T-helper 17 cell (primary cell): ENCODE results near the gene ATP2C1. TPM values are rescaled to one million over a fixed set of nuclear protein-coding genes. Genes with fewer than 3 reads are reported as not detected.

Experiments used
- ATAC-seq: fragments of 150-1000 bp; cut with Tn5 transposase; 2 replicates; pipeline ENCODE4 v1.10.0; 2021; ENCODE audit warnings: mild to moderate bottlenecking, moderate library complexity
- DNase-seq, 3 donors: peaks; one replicate each; pipeline versions ENCODE4 v3.0.0 to v3.0.0-alpha.2; 2020 to 2021
- H3K9me3 ChIP-seq: one replicate; pipeline ENCODE4 v1.7.0; 2013; ENCODE audit warnings: low read length, mild to moderate bottlenecking; ENCODE audit not compliant: control insufficient read depth, poor library complexity, severe bottlenecking
- H3K27ac Mint-ChIP-seq: one replicate; pipeline ENCODE4 v1.8.0; 2022; ENCODE audit warnings: mild to moderate bottlenecking, moderate library complexity, mixed read lengths
- H3K27me3 Mint-ChIP-seq: one replicate; pipeline ENCODE4 v1.8.0; 2022; ENCODE audit warnings: mixed read lengths
- H3K36me3 Mint-ChIP-seq: one replicate; pipeline ENCODE4 v1.8.0; 2022; ENCODE audit warnings: low read depth, mixed read lengths
- H3K4me1 Mint-ChIP-seq: one replicate; pipeline ENCODE4 v1.8.0; 2022; ENCODE audit warnings: mild to moderate bottlenecking, mixed read lengths
- H3K4me3 Mint-ChIP-seq: one replicate; pipeline ENCODE4 v1.8.0; 2022; ENCODE audit warnings: mild to moderate bottlenecking, moderate library complexity, mixed read lengths
- total RNA-seq, 4 donors: library from RNA in 2 of 4; stranded (reverse) in 2 of 4; gene quantifications; one replicate each; pipeline ENCODE4 v1.2.3 and lab custom pipeline; 2022 to 2026

ATP2C1 gene
- total RNA-seq, 2 donors from 2014 or later, result 57.9 to 60.0 TPM

DNA sequence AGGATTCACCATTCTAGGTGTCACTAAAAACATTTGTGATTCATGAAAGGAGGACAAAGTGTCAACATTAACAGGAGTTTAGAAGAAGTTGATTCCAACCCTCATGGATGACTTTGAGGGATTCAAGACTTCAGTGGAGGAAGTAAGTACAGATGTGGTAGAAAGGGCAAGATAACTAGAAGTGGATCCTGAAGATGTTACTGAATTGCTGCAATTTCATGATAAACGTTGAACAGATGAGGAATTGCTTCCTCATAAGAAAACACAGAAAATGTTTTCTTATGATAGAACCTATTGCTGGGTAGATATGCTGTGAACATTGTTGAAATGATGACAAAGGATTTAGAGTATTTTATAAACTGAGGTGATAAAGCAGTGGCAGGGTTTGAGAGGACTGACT lies 23.5 kb upstream of the ATP2C1 start:
- H3K36me3 Mint-ChIP-seq, result no peaks in the 10 kb centered on the region
- DNase-seq, result no peak
- H3K4me3 Mint-ChIP-seq, result no peak overlapping the region
- no peak overlapping the region for H3K27ac Mint-ChIP-seq
- no peaks in the 10 kb centered on the region for H3K9me3 ChIP-seq
- H3K4me1 Mint-ChIP-seq, result no peaks in the 10 kb centered on the region
- no peaks in the 10 kb centered on the region for H3K27me3 Mint-ChIP-seq
- no peak for ATAC-seq

DNA sequence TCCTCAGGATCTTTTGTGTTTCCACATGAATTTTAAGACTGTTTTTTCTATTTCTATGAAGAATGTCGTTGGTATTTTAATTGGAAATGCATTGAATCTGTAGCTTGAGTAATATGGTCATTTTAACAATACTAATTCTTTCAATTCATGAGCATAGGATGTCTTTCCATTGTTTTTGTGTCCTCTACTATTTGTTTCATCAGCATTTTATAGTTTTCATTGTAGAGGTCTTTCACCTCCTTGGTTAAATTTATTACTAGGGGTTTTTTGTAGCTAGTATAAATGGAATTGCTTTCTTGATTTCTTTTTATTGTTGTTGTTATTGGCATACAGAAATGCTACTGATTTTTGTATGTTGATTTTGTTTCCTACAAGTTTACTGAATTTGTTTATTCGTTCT lies 17.3 kb upstream of the ATP2C1 start:
- Mint-ChIP-seq H3K4me3 (no peak overlapping the region), H3K27me3 (no peaks in the 10 kb centered on the region), H3K4me1 (no peaks in the 10 kb centered on the region), H3K36me3 (no peaks in the 10 kb centered on the region), H3K27ac (no peak overlapping the region)
- no peaks in the 10 kb centered on the region for H3K9me3 ChIP-seq
- ATAC-seq (no peak), DNase-seq (no peak)

DNA sequence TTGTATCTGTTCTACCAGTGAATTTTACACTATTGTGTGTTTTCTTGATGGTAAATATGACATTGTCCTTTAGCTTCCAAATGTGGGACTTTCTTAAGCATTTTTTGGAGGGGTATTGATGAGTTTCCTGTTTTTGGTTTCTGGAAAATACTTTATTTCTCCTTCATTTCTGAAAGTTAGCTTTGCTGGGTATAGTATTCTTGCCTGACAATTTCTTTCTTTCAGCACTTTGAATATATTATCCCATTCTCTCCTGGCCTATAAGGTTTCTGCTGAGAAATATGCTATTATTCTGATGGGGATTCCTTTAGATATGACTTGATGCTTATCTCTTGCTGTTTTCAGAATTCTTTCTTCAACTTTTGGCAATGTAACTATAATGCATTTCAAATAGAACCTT lies 15.4 kb upstream of the ATP2C1 start:
- H3K4me1 Mint-ChIP-seq, result no peaks in the 10 kb centered on the region
- DNase-seq (no peak), ATAC-seq (no peak)
- H3K4me3 Mint-ChIP-seq, result no peak overlapping the region
- no peak overlapping the region for H3K27ac Mint-ChIP-seq
- no peaks in the 10 kb centered on the region for H3K36me3 Mint-ChIP-seq
- no peaks in the 10 kb centered on the region for H3K9me3 ChIP-seq
- no peaks in the 10 kb centered on the region for H3K27me3 Mint-ChIP-seq

DNA sequence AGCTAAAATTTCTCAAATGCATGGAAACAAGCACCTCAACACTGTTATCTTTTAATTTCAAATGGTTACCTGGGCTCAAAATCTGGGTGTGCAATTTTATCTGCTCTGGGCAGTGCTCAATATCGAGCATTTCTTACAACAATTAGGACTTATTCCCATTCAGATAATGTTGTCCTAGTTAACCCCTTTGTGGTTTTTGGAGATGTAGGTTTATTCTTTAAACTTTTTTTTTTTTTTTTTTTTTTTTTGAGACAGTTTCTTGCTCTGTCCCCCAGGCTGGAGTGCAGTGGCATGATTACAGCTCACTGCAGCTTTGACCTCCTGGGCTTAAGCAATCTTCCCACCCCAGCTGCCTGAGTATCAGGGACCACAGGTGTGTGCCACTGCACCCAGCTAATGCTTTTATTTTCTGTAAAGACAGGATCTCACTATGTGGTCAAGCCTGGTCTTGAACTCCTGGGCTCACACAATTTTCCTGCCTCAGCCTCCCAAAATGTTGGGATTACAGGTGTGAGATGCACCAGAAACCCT lies 4.4 kb upstream of the ATP2C1 start:
- Mint-ChIP-seq H3K27ac (no peak overlapping the region), H3K36me3 (peaks cover 4% of the 10 kb centered on the region), H3K4me3 (no peak overlapping the region), H3K27me3 (peaks cover 4% of the 10 kb centered on the region), H3K4me1 (peaks cover 3% of the 10 kb centered on the region)
- H3K9me3 ChIP-seq, result no peaks in the 10 kb centered on the region
- DNase-seq, result no peak
- ATAC-seq, result no peak

DNA sequence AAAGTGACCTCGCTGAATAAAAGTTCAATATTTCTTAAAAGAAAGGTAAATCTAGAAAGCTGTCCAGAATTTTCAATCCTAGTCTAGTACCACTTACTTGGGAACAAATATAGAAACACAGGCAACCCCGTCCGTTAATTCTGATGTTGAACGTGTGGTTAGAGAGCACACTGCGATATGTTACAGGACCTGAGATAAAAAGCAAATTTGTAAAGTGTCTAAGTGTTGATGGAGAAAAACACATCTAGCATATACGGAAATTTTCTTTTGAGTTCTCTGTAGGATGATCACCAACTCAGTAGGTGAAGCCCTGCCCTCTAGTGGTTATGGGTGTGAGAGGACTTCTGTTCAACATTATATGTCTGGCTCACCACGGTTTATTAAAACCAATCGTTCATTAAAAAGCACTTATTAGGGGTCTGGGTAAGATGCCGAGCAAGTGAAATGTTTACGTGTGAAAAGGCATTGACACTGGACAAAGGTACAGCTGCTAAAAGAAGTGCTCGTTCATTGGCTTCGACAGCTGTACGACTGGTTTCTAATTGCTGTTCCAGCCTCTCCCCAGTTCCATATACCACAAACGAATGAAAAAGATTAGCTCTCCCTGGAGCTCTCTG lies 1.0 kb upstream of the ATP2C1 start:
- ATAC-seq (peak; percentile 69), DNase-seq (peak; percentile 26 to 49 (median 30))
- Mint-ChIP-seq H3K4me1 (peaks cover 29% of the 10 kb centered on the region), H3K27ac (peak overlapping the region; percentile 98), H3K27me3 (peaks cover 4% of the 10 kb centered on the region), H3K4me3 (peak overlapping the region; percentile 96), H3K36me3 (peaks cover 2% of the 10 kb centered on the region)
- no peaks in the 10 kb centered on the region for H3K9me3 ChIP-seq

DNA sequence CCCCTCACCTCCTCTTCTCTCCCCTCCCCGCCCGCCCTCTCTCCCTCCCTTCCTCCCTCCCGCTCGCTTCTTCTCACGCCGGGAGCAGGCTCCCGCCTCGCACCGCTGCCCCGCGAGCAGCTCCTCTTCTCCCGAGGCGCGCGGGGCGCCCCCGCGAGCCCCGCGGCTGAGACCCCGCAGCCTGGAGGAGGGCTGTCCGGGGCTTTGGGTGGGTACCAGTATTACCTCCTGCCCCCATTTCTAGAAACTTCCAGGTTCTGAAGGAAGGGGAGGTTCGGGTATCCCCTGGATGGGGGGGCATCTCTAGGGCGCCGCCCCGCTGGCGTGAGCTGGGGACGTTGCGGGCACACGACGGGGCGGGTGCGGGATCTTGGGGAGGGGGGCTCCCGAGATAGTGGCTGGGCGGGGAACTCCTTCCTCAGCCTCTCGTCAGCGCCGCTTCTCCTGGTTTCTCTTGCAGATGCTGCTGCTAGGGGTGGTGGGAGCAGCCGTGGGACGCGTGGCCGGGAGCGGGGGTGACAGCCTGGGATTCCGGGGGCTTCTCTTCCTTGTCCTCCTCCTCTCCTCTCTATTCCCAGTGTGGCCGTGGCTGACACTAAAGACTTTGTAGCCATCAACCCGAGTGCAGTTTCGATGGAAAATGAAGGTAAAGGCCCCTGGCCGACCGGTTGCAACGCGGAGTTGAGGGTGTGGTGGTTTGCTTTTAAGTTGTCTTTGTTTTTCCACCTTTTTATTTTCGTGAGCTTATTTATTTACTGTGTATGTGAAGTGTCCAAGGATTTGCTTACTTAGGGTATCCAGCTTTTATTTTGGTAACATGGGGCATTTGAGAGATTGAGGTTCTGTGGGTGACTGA lies 474 bp downstream of the ATP2C1 start:
- DNase-seq, result peak; percentile 26 to 61 (median 59)
- peak; percentile 35 for ATAC-seq
- peak overlapping the region; percentile 96 for H3K4me3 Mint-ChIP-seq

DNA sequence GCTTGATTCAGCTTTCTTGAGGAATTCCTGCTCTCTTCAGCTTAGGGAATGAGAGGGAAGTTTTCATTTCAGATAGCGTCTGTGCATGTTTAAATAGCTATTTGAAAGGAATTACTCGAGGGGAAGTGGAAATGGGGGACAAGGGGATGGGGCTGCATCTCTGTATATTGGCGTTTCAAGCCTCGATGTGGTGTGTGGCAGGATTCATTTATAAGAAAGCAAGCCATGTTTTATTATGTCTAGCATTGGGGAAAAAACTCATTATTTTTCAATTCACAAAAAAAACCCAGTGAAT lies 1.0 kb downstream of the ATP2C1 start:
- Mint-ChIP-seq H3K36me3 (peaks cover 2% of the 10 kb centered on the region), H3K27ac (peak overlapping the region; percentile 98), H3K27me3 (no peaks in the 10 kb centered on the region), H3K4me3 (peak overlapping the region; percentile 96), H3K4me1 (peaks cover 29% of the 10 kb centered on the region)
- no peaks in the 10 kb centered on the region for H3K9me3 ChIP-seq
- DNase-seq (no peak), ATAC-seq (no peak)

More for the DNA sequence above, 474 bp downstream of the ATP2C1 start:
- no peaks in the 10 kb centered on the region for H3K9me3 ChIP-seq
- Mint-ChIP-seq H3K4me1 (peaks cover 29% of the 10 kb centered on the region), H3K27me3 (no peaks in the 10 kb centered on the region), H3K27ac (peak overlapping the region; percentile 98), H3K36me3 (peaks cover 2% of the 10 kb centered on the region)

DNA sequence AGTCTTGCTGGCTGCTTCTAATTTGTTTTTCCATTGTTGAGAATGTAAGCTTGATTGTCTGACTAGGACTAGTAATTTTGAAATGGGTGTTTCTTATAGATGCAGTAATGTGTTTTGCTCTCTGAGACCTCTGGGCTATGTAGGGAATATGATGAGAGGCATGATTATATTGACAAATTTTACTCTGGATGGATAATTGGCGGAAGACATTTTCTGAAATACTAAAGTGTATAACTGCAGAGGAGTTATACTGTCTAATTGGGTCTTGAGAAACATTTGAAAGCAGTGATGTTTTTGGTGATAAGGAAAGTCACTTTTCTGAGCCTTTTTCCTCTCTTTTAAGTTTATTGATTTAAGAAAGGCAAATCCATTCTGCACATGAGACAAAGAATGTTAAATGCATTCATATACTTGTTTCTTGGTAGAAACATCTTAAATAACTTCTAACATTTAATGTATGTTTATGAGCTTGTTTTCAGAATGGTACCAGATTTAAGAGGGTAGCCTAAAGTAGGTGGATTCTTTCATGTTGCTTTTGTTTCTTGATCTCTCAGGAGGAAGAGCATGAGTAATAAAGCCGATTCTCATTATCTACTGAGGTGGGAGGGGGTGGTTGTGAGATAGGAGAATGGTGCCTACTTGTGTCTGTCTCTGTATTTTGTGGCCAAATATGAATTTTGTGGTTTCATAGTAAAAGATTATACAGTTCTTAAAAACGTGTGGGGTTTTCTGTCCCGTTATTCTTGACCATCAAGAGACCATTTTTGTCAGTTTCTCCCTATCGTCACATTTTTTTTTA lies 2.0 kb downstream of the ATP2C1 start:
- ATAC-seq (no peak), DNase-seq (no peak)
- Mint-ChIP-seq H3K4me3 (peak overlapping the region; percentile 96), H3K27ac (peak overlapping the region; percentile 98), H3K36me3 (peaks cover 2% of the 10 kb centered on the region), H3K4me1 (peaks cover 31% of the 10 kb centered on the region), H3K27me3 (no peaks in the 10 kb centered on the region)
- H3K9me3 ChIP-seq, result no peaks in the 10 kb centered on the region

DNA sequence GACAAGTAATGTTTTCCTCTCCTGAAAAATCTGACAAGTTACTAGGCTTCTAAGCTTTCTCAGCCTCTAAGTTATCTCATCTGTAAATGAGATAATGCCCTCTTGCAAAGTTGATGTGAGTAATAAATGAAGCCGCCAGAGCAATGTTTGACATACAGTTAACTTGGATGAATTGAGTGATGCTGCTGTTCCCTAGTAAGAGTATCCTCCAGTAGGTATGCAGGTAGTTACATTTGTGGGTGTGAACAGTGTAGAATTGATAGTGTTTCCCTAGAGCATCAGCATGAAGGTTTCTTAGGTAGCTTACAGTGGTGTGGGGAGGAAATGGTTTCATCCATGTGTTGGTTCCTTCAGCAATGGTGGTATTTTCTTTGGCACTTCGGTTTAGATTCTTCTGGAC lies 3.4 kb downstream of the ATP2C1 start:
- no peaks in the 10 kb centered on the region for H3K9me3 ChIP-seq
- no peak for ATAC-seq
- Mint-ChIP-seq H3K27me3 (no peaks in the 10 kb centered on the region), H3K4me1 (peaks cover 40% of the 10 kb centered on the region), H3K27ac (no peak overlapping the region), H3K4me3 (no peak overlapping the region), H3K36me3 (peaks cover 2% of the 10 kb centered on the region)
- DNase-seq, result no peak

DNA sequence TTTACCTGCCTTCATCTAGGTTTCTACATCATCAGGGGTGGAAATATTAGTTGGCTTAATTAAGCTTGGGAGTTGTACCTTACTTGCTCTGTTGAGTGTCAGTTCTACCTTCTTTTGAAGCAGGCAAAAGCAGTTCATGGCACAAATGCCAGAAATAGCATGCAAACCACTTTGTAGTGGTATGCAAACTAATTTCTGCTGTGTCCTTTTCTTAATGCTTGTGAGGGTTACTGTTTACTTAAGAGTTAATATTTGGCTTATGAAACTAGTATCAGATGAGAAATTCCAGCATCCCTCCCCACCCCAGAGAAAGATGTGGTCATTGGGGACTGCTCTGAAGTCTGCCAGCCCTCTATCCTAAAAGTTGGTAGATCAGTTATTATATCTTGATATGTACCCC lies 7.1 kb downstream of the ATP2C1 start:
- Mint-ChIP-seq H3K27me3 (no peaks in the 10 kb centered on the region), H3K27ac (peak overlapping the region; percentile 54), H3K4me3 (no peak overlapping the region), H3K4me1 (peaks cover 41% of the 10 kb centered on the region), H3K36me3 (no peaks in the 10 kb centered on the region)
- H3K9me3 ChIP-seq, result no peaks in the 10 kb centered on the region
- no peak for DNase-seq
- no peak for ATAC-seq

DNA sequence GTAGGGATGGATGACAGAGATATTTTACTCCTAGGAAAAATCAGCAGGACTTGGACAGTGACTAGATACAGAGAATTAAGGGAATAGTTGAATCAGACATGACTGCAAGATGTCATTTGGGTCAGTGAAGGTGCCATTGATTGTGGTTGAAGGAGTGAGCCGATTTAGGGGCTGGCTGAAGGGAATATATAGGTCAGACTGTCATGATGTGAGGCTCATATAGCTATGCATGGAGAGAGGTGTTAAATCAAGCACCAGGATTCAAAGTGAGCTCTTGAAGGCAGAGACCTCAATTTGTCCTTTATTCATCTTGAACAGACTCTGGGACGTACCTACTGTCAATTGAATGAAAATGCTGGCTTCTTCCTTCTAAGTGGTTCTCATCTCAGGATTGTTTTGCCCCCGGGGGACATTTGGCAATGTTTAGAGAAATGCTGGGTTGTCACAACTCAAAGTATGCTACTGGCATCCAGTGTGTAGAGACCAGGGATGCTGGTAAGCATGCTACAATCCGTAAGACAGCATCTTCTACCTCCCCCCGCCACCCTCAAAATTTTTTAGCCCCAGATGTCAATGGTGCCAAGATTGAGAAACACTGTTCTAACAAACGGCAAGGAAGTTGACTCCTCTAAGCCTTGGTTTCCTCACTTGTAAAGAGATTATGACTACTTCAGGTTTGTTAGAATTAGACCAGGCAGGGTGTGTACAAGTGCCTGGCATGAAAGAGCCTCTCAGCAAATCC lies 7.8 kb downstream of the ATP2C1 start:
- no peak overlapping the region for H3K4me3 Mint-ChIP-seq
- H3K9me3 ChIP-seq, result no peaks in the 10 kb centered on the region
- DNase-seq (no peak), ATAC-seq (no peak)
- no peaks in the 10 kb centered on the region for H3K27me3 Mint-ChIP-seq
- H3K36me3 Mint-ChIP-seq, result no peaks in the 10 kb centered on the region
- H3K4me1 Mint-ChIP-seq, result peaks cover 44% of the 10 kb centered on the region
- peak overlapping the region; percentile 54 for H3K27ac Mint-ChIP-seq

DNA sequence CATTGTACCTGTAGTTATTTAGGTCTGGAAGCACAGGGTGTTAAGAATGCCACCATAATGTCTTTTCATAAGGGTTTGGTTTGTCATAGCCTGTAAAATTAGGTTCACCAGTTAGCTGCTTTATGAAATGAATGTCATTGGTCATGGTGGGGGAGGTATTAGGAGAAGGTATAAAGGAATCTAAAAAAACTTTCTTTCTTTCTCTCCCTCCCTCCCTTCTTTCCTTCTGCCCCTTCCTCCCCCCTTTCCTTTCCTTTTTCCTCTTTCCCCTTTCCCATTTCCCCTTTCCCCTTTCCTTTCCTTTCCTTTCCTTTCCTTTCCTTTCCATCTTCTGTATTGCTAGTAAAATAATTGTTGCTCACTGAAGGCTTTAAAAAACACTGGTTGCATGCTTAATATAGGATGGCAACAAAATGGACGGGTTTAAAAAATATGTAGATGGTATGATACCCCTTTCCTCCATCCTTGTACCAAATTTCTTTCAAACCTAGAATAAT lies 9.6 kb downstream of the ATP2C1 start:
- Mint-ChIP-seq H3K4me1 (peaks cover 46% of the 10 kb centered on the region), H3K27me3 (no peaks in the 10 kb centered on the region), H3K27ac (peak overlapping the region; percentile 43), H3K4me3 (no peak overlapping the region), H3K36me3 (no peaks in the 10 kb centered on the region)
- ATAC-seq, result no peak
- H3K9me3 ChIP-seq, result no peaks in the 10 kb centered on the region
- no peak for DNase-seq
